T1000 (cell line): ENCODE results near the gene PIEZO2.
"Not testable (repeated sequence)": the region's sequence is repeated elsewhere in the genome, so short reads cannot be mapped to it uniquely, and the experiment has no call there.

Source experiments
- DNase-seq: peaks from one replicate; lab custom pipeline; 2025; ENCODE audit warnings: mixed read lengths; lab: John Stamatoyannopoulos, UW

PIEZO2 gene

DNA sequence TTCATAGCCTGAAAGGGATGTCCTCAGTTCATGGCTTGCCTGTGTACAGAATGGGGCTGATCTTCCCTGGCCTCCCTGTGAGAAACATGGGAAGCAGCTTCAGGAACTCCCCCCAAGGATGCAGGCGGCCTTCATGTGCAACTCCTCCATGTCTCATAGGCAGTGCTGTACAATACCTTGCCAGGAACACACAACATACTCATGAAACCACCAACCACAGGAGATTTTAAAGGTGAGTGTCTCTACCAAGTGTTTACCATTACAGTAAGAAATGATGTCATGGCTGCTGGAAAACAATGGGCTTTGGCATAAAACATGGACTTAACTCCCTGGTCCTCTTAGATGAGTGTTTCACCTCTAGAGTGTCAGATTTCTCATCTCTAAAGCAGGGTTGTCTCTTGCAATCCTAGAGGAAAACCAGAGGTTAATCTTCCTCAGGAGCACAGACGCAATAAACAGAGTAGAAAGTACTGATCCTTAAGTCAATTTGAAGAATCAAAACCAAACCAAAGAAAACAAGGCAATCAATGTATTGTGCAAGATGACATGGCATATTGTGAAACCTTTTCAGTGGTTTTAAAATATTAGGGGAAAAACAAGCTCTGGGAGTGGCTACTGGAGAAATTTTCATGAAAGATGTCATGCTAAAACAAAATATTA is 528.6 kb downstream of the PIEZO2 start:
- not testable (repeated sequence) for DNase-seq
